ENCODE measurements around the gene NR1I2.

DNA sequence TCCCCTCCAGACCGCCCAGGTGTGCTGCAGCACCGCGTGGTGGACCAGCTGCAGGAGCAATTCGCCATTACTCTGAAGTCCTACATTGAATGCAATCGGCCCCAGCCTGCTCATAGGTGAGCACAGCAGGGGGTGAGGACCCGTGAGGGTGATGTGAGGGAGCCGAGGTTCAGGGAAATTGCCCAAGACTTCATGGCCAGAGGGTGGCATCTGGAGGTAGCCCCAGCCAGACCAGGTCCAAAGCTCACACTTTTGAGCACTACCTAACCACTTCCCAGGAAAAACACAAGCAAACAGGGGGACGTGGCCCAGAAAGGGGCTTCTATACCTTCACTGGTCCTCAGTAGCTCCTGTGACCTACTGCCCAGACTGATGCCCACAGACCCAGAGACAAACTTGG, 33.8 kb downstream of the NR1I2 start:
- TF ChIP-seq EZH2 (IDR thresholded peaks at IDR 0.05; ENCODE audit: insufficient read depth, poor library complexity, severe bottlenecking) (no peak), EZH2phosphoT487 (IDR thresholded peaks at IDR 0.05; ENCODE audit: insufficient read depth, low read depth) (no peak)

All from GM23248 (cell line).